Vagina (tissue), 2 donors: ENCODE results near the gene TOMT.

Source experiments
- POLR2AphosphoS5 ChIP-seq, 2 donors: sonication (generic); formaldehyde crosslinking; IDR thresholded peaks; one replicate each; pipeline ENCODE4 v1.9.0; 2017; ENCODE audit warnings: antibody characterized with exemption in 2 of 2, mild to moderate bottlenecking in 2 of 2, low read depth in 1 of 2; ENCODE audit not compliant: insufficient read depth in 1 of 2
- TF ChIP-seq, protein P1 (sequence below), 3 experiments: fragments of 450-650 bp in 2 of 3; fragments of 200-600 bp in 1 of 3; sonication (generic) in 1 of 3; IDR thresholded peaks; one replicate each; pipeline ENCODE4 v1.5.1; 2017 to 2019; ENCODE audit warnings: antibody characterized with exemption in 3 of 3, mild to moderate bottlenecking in 2 of 3, moderate library complexity in 2 of 3

DNA sequence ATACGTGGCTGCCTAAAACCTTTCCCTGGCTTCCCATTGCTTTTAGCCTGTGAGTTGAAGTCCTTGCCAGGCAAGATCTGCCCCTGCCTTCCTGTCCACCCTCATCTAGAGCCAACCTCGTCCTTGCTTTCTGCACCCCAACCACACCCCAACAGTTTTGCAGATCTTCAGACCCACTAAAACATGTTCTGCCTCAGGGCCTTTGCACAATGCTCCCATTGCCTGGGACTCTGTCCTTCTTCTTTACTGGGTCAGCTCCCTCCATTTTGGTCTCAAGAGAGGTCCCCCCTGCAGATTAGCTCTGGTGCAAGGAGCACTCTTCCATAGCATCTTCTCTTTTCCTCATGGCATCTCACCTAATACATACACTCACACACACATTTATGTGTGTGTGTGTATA, 15.2 kb downstream of the TOMT start:
- TF ChIP-seq, protein P1, sequence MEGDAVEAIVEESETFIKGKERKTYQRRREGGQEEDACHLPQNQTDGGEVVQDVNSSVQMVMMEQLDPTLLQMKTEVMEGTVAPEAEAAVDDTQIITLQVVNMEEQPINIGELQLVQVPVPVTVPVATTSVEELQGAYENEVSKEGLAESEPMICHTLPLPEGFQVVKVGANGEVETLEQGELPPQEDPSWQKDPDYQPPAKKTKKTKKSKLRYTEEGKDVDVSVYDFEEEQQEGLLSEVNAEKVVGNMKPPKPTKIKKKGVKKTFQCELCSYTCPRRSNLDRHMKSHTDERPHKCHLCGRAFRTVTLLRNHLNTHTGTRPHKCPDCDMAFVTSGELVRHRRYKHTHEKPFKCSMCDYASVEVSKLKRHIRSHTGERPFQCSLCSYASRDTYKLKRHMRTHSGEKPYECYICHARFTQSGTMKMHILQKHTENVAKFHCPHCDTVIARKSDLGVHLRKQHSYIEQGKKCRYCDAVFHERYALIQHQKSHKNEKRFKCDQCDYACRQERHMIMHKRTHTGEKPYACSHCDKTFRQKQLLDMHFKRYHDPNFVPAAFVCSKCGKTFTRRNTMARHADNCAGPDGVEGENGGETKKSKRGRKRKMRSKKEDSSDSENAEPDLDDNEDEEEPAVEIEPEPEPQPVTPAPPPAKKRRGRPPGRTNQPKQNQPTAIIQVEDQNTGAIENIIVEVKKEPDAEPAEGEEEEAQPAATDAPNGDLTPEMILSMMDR (IDR thresholded peaks at IDR 0.05) = no peak
- no peak for TF ChIP-seq POLR2AphosphoS5 (IDR thresholded peaks at IDR 0.05; ENCODE audit: insufficient read depth in 1 of 2, low read depth in 1 of 2)
